OCI-LY3 (cell line): Measurements from ENCODE around the gene PLCB1.

Experiments used
- EZH2phosphoT487 ChIP-seq: fragments of 200-600 bp; shearing (Covaris generic); IDR thresholded peaks from 2 replicates; pipeline ENCODE4 v1.6.1; 2018; ENCODE audit warnings: antibody characterized with exemption, mixed run types, low read depth
- TF ChIP-seq, protein P1 (sequence below): fragments of 200-600, 300-600 bp; sonication (generic); IDR thresholded peaks from 2 replicates; pipeline ENCODE4 v1.5.1; 2014; ENCODE audit warnings: antibody characterized with exemption, low read length, low read depth

DNA sequence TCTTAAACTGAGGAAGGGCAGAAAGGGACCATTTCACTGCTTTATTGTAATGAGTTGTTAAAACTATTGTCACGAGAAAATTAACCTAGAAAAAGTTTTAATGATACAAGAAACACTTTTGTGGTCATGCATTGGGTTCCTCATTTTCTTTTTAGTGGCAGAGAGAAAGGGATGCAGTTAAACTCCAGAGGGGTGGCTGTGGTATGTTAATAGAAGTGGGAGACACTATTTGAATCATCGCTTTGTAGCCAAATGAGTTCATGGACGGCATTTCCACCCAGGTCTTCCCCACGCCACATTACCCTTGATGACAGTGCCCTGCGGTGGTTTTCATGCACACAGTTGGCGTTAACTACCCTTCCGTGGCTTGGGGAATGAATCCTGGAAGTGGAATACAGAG, 235.6 kb downstream of the PLCB1 start:
- TF ChIP-seq, protein P1, sequence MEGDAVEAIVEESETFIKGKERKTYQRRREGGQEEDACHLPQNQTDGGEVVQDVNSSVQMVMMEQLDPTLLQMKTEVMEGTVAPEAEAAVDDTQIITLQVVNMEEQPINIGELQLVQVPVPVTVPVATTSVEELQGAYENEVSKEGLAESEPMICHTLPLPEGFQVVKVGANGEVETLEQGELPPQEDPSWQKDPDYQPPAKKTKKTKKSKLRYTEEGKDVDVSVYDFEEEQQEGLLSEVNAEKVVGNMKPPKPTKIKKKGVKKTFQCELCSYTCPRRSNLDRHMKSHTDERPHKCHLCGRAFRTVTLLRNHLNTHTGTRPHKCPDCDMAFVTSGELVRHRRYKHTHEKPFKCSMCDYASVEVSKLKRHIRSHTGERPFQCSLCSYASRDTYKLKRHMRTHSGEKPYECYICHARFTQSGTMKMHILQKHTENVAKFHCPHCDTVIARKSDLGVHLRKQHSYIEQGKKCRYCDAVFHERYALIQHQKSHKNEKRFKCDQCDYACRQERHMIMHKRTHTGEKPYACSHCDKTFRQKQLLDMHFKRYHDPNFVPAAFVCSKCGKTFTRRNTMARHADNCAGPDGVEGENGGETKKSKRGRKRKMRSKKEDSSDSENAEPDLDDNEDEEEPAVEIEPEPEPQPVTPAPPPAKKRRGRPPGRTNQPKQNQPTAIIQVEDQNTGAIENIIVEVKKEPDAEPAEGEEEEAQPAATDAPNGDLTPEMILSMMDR, result no peak
- TF ChIP-seq EZH2phosphoT487, result no peak
